Globus pallidus (tissue), 1 donor: Measurements from ENCODE around the gene GPR52.
A peak's percentile ranks its signal among the peaks of the same experiment; 100 is the strongest.

Source experiments
- DNase-seq: peaks from one replicate; pipeline ENCODE4 v3.0.0-alpha.2; 2015; ENCODE audit warnings: low spot score

GPR52 gene

GRCh38 chr1:174466607-174467006 lies 18.8 kb downstream of the GPR52 start:
- no peak for DNase-seq

DNA sequence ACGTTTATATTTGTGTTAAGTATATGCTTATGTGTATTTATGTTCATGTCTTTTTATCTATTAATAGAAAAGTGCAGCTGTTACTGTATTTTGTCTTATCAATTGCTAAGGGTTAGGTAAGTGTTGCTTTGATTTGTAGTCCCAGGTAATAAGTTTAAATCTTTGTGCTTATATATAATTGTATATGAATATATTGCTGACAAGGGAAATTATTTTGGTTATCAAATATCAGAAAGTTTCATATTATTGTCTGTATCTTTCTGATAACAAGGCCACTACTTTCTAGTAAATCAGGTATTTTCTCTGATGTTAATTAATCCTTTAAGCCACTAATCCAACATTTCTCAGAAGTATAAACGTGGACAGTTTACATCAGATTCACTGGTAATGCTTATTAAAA lies 21.3 kb downstream of the GPR52 start:
- no peak for DNase-seq

DNA sequence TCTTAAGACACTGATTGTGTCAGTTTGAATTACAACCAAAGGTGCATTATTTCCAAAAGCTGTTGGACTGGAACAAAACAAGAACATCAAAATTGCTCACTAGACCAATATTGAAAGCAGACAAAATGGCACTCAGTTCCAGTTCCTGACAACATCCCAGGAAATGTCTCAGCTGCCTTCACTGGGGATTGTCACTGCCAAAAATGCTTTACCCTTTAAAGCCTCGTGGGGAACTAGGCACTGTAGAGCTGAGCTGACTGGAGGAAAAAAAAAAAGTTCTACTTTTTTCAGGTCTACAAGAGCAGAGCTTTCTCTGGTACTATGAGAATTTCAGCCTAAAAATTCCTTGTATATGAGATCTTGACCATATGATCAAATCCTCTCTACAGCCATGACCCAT lies 21.9 kb downstream of the GPR52 start:
- DNase-seq: no peak

DNA sequence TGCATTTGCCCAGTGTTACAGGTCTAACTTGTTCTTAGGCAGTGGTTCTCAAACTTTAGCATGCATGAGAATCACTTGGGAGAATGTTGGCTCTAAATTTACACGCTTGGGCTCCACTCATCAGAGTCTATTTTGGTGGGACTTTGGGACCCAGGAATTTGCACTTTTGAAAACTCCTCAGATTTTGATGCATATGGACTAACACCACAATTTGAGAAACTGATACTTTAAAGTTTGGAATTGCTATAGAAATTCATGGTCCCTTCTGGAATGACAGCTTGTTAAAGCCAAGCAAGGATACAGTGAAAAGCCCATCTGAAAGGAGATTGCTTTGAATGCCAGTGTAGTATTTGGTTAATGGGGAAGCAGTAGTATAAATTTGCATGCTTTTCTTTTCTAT lies 31.5 kb downstream of the GPR52 start:
- DNase-seq: no peak

DNA sequence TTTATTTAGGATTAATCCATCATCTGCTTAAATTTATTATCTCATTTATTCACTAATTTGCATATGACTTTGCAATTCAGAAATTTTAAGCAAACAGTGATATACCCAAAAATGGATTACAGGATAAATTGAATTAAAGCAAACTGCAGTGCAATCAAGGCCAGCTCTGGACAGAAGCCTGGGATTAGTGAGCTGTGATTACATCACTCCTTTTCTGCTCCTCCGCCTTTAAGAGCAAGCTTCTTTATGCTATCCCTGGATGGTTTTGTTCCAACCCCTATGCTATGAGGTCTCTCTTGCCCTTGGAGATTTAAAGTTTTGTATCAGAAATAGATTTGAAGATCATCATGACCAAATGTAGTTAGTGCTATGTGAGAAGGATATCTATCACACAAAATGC lies 32.6 kb downstream of the GPR52 start:
- DNase-seq: no peak

- no peak for DNase-seq
These were observed 43.8 kb downstream of the GPR52 start for GRCh38 chr1:174491606-174492005.

DNA sequence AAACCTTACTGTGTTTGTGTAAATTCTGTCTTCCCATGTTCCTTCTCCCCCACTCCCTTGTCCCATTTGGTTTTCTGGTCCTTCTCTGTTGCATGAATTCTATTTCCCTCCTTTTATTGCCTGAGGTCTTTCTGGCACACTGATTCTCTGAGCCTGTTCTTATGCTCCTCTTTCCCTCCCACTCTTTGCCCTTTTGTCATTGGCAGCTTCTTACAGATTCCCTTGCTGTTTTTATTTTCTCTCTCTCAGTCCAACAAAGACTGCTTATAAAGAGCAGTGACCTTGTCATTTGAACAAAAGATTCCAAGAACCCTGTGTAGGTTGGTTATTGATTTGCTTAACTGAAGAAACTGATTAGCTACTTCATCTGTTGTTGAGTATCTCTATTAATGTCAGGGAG lies 49.7 kb downstream of the GPR52 start:
- peak; percentile 4 for DNase-seq
